Tibial artery (tissue), 4 donors: Measurements from ENCODE around the gene ZNF281.
A peak's percentile ranks its signal among the peaks of the same experiment; 100 is the strongest.
"Not testable (repeated sequence)": the region's sequence is repeated elsewhere in the genome, so short reads cannot be mapped to it uniquely, and the experiment has no call there.

Experiments
- DNase-seq, 2 donors: peaks; one replicate each; pipeline ENCODE4 v3.0.0-alpha.2; 2019
- H3K27ac ChIP-seq, 2 donors: fragments of 200-600 bp; sonication (generic) in 1 of 2; 1 replicate in 1 of 2; 2 replicates in 1 of 2; pipeline ENCODE4 v1.5.1; 2018 to 2019; ENCODE audit warnings: mild to moderate bottlenecking in 1 of 2
- H3K27me3 ChIP-seq, 2 donors: fragments of 200-600 bp; sonication (generic) in 1 of 2; one replicate each; pipeline versions ENCODE4 v1.5.1 to v1.6.0; 2016 to 2019
- H3K36me3 ChIP-seq, 3 donors: fragments of 200-600 bp; sonication (generic) in 2 of 3; one replicate each; pipeline ENCODE4 v1.5.1; 2016 to 2019; ENCODE audit warnings: mild to moderate bottlenecking in 2 of 3
- H3K4me1 ChIP-seq, 4 donors: fragments of 200-600 bp; sonication (generic) in 2 of 4; 1 replicate in 3 of 4; 2 replicates in 1 of 4; pipeline ENCODE4 v1.5.1; 2016 to 2019
- H3K4me3 ChIP-seq, 2 donors: fragments of 200-600 bp; sonication (generic) in 1 of 2; 1 replicate in 1 of 2; 2 replicates in 1 of 2; pipeline ENCODE4 v1.5.1; 2018 to 2019; ENCODE audit warnings: mild to moderate bottlenecking in 2 of 2
- H3K9me3 ChIP-seq, 3 donors: fragments of 200-600 bp; sonication (generic) in 1 of 3; one replicate each; pipeline ENCODE4 v1.5.1; 2016 to 2019
- CTCF ChIP-seq, 2 experiments: fragments of 200-600 bp in 1 of 2; fragments of 450-650 bp in 1 of 2; IDR thresholded peaks; one replicate each; pipeline ENCODE4 v1.5.1; 2017 to 2019; ENCODE audit warnings: antibody characterized with exemption in 2 of 2, mild to moderate bottlenecking in 1 of 2, moderate library complexity in 1 of 2
- intact Hi-C: fragments of 100-400 bp; cut with DNase I; formaldehyde crosslinking; loops from one replicate; pipeline ENCODE4 v1.15.0; 2023; ENCODE audit warnings: low total_unique reads

Gene ZNF281

GRCh38 chr1:200415789-200416593 is 6.2 kb upstream of the ZNF281 start:
- TF ChIP-seq CTCF (IDR thresholded peaks at IDR 0.05) = no peak
- intact Hi-C loops = no loop called here
- Histone ChIP-seq H3K27me3 (no peaks in the 10 kb centered on the region), H3K4me1 (peaks cover 0 to 19% (median 12%) of the 10 kb centered on the region in 4 donors), H3K9me3 (no peaks in the 10 kb centered on the region), H3K27ac (peak overlapping the region; percentile 33 to 44), H3K36me3 (no peaks in the 10 kb centered on the region), H3K4me3 (no peak overlapping the region)
- peak; percentile 86 to 90 for DNase-seq

- no peak for DNase-seq
- no peaks in the 10 kb centered on the region for H3K36me3 ChIP-seq
- TF ChIP-seq CTCF (IDR thresholded peaks at IDR 0.05) = no peak
- H3K4me3 ChIP-seq = no peak overlapping the region
- peak overlapping the region; percentile 33 to 44 for H3K27ac ChIP-seq
- intact Hi-C loops = no loop called here
- H3K27me3 ChIP-seq = no peaks in the 10 kb centered on the region
- peaks cover 0 to 25% (median 14%) of the 10 kb centered on the region in 4 donors for H3K4me1 ChIP-seq
- H3K9me3 ChIP-seq = no peaks in the 10 kb centered on the region
Measured at GRCh38 chr1:200415227-200415626, 5.4 kb upstream of the ZNF281 start.

GRCh38 chr1:200414657-200415056 is 4.8 kb upstream of the ZNF281 start:
- no peak overlapping the region for H3K27ac ChIP-seq
- intact Hi-C loops = no loop called here
- H3K9me3 ChIP-seq = no peaks in the 10 kb centered on the region
- DNase-seq = no peak
- no peaks in the 10 kb centered on the region for H3K27me3 ChIP-seq
- peaks cover 0 to 25% (median 14%) of the 10 kb centered on the region in 4 donors for H3K4me1 ChIP-seq
- TF ChIP-seq CTCF (IDR thresholded peaks at IDR 0.05) = no peak
- H3K4me3 ChIP-seq = no peak overlapping the region
- H3K36me3 ChIP-seq = no peaks in the 10 kb centered on the region

GRCh38 chr1:200413766-200414165 is 3.9 kb upstream of the ZNF281 start:
- H3K4me3 ChIP-seq, H3K36me3 ChIP-seq, H3K27ac ChIP-seq, H3K9me3 ChIP-seq, H3K27me3 ChIP-seq, DNase-seq, intact Hi-C loops: not testable (repeated sequence)
- H3K4me1 ChIP-seq = peaks cover 0 to 30% (median 18%) of the 10 kb centered on the region in 4 donors

- H3K36me3 ChIP-seq = no peaks in the 10 kb centered on the region
- H3K27me3 ChIP-seq = no peaks in the 10 kb centered on the region
- no peaks in the 10 kb centered on the region for H3K9me3 ChIP-seq
- no peak for DNase-seq
- TF ChIP-seq CTCF (IDR thresholded peaks at IDR 0.05) = no peak
- peaks cover 0 to 47% (median 37%) of the 10 kb centered on the region in 4 donors for H3K4me1 ChIP-seq
- H3K27ac ChIP-seq = no peak overlapping the region
- H3K4me3 ChIP-seq = no peak overlapping the region
- intact Hi-C loops = no loop called here
Measured at GRCh38 chr1:200411406-200412257, 1.8 kb upstream of the ZNF281 start.

GRCh38 chr1:200410566-200410878 is 686 bp upstream of the ZNF281 start:
- intact Hi-C loops = no loop called here

More at GRCh38 chr1:200410566-200410878, 686 bp upstream of the ZNF281 start:
- Histone ChIP-seq H3K27me3 (no peaks in the 10 kb centered on the region), H3K4me1 (peaks cover 0 to 47% (median 28%) of the 10 kb centered on the region in 4 donors), H3K4me3 (peak overlapping the region; percentile 78 to 80), H3K9me3 (no peaks in the 10 kb centered on the region), H3K27ac (peak overlapping the region in 1 of 2 donors; percentile 74), H3K36me3 (no peaks in the 10 kb centered on the region)
- no peak for DNase-seq
- TF ChIP-seq CTCF (IDR thresholded peaks at IDR 0.05) = no peak
